ENCODE measurements around the gene SNAP91. TPM values are rescaled to one million over a fixed set of nuclear protein-coding genes. Genes with fewer than 3 reads are reported as not detected.
A peak's percentile ranks its signal among the peaks of the same experiment; 100 is the strongest.
"Not testable (repeated sequence)": the region's sequence is repeated elsewhere in the genome, so short reads cannot be mapped to it uniquely, and the experiment has no call there.

Gene SNAP91
- total RNA-seq, 1 donor from 2014 or later, result 2.6 TPM

GRCh38 chr6:83592770-83593394 is 116.0 kb downstream of the SNAP91 start:
- intact Hi-C loops (cut with micrococcal nuclease), result no loop called here
- no peaks in the 10 kb centered on the region for H3K4me1 ChIP-seq

GRCh38 chr6:83590416-83590815 is 118.5 kb downstream of the SNAP91 start:
- no peak overlapping the region for H3K4me3 ChIP-seq
- no peaks in the 10 kb centered on the region for H3K4me1 ChIP-seq
- H3K36me3 ChIP-seq, result no peaks in the 10 kb centered on the region
- DNase-seq, result no peak
- H3K27me3 ChIP-seq (ENCODE audit: low read depth), result no peaks in the 10 kb centered on the region
- TF ChIP-seq CTCF (IDR thresholded peaks at IDR 0.05; ENCODE audit: borderline replicate concordance), result no peak
- H3K27ac ChIP-seq (replicated peaks), result no peak overlapping the region
- H3K9me3 ChIP-seq (replicated peaks), result no peaks in the 10 kb centered on the region
- intact Hi-C loops (cut with micrococcal nuclease), result no loop called here

More at GRCh38 chr6:83592770-83593394, 116.0 kb downstream of the SNAP91 start:
- Histone ChIP-seq H3K9me3 (replicated peaks) (no peaks in the 10 kb centered on the region), H3K27ac (replicated peaks) (no peak overlapping the region), H3K36me3 (no peaks in the 10 kb centered on the region), H3K27me3 (ENCODE audit: low read depth) (no peaks in the 10 kb centered on the region), H3K4me3 (no peak overlapping the region)
- TF ChIP-seq CTCF (IDR thresholded peaks at IDR 0.05; ENCODE audit: borderline replicate concordance), result peak; percentile 35
- DNase-seq, result no peak

GRCh38 chr6:83589076-83589475 is 119.8 kb downstream of the SNAP91 start:
- DNase-seq, result no peak
- intact Hi-C loops (cut with micrococcal nuclease), result no loop called here
- TF ChIP-seq CTCF (IDR thresholded peaks at IDR 0.05; ENCODE audit: borderline replicate concordance), result no peak

GRCh38 chr6:83578057-83578456 is 130.8 kb downstream of the SNAP91 start:
- H3K36me3 ChIP-seq, result no peaks in the 10 kb centered on the region
- H3K27ac ChIP-seq (replicated peaks), result no peak overlapping the region
- no peaks in the 10 kb centered on the region for H3K9me3 ChIP-seq (replicated peaks)
- H3K4me1 ChIP-seq, result no peaks in the 10 kb centered on the region
- no peaks in the 10 kb centered on the region for H3K27me3 ChIP-seq (ENCODE audit: low read depth)
- DNase-seq, result no peak
- intact Hi-C loops (cut with micrococcal nuclease), result no loop called here
- no peak for TF ChIP-seq CTCF (IDR thresholded peaks at IDR 0.05; ENCODE audit: borderline replicate concordance)
- H3K4me3 ChIP-seq, result no peak overlapping the region

More at GRCh38 chr6:83589076-83589475, 119.8 kb downstream of the SNAP91 start:
- H3K27ac ChIP-seq (replicated peaks), result no peak overlapping the region
- H3K36me3 ChIP-seq, result no peaks in the 10 kb centered on the region
- no peaks in the 10 kb centered on the region for H3K27me3 ChIP-seq (ENCODE audit: low read depth)
- no peaks in the 10 kb centered on the region for H3K9me3 ChIP-seq (replicated peaks)
- H3K4me1 ChIP-seq, result no peaks in the 10 kb centered on the region
- no peak overlapping the region for H3K4me3 ChIP-seq

GRCh38 chr6:83574783-83575182 is 134.1 kb downstream of the SNAP91 start:
- Histone ChIP-seq H3K4me3 (no peak overlapping the region), H3K9me3 (replicated peaks) (no peaks in the 10 kb centered on the region), H3K27me3 (ENCODE audit: low read depth) (no peaks in the 10 kb centered on the region), H3K4me1 (no peaks in the 10 kb centered on the region), H3K36me3 (no peaks in the 10 kb centered on the region), H3K27ac (replicated peaks) (no peak overlapping the region)
- no peak for DNase-seq
- TF ChIP-seq CTCF (IDR thresholded peaks at IDR 0.05; ENCODE audit: borderline replicate concordance), result no peak
- intact Hi-C loops (cut with micrococcal nuclease), result no loop called here

- H3K27me3 ChIP-seq (ENCODE audit: low read depth); DNase-seq; H3K4me3 ChIP-seq; H3K4me1 ChIP-seq; H3K9me3 ChIP-seq (replicated peaks); H3K36me3 ChIP-seq; intact Hi-C loops (cut with micrococcal nuclease); H3K27ac ChIP-seq (replicated peaks): not testable (repeated sequence)
Observed at GRCh38 chr6:83571663-83572185, 137.2 kb downstream of the SNAP91 start.
